KOPT-K1 (cell line): ENCODE measurements around the gene MTMR11.
"Not testable (repeated sequence)": the region's sequence is repeated elsewhere in the genome, so short reads cannot be mapped to it uniquely, and the experiment has no call there.

Source experiments
- H3K27ac ChIP-seq: fragments of 200-600 bp; sonication (generic); 2 replicates; pipeline ENCODE4 v1.5.1; 2016; ENCODE audit warnings: antibody characterized with exemption, mild to moderate bottlenecking, low read depth, low read length; ENCODE audit not compliant: poor library complexity, severe bottlenecking
- H3K36me3 ChIP-seq: fragments of 200-600 bp; sonication (generic); 2 replicates; pipeline ENCODE4 v1.5.1; 2017; ENCODE audit warnings: antibody characterized with exemption, mild to moderate bottlenecking, low read length, moderate library complexity; ENCODE audit not compliant: insufficient read depth
- H3K9me3 ChIP-seq: fragments of 200-600 bp; sonication (generic); 2 replicates; pipeline ENCODE4 v1.5.1; 2017; ENCODE audit warnings: antibody characterized with exemption, low read length, mild to moderate bottlenecking; ENCODE audit not compliant: insufficient read depth, poor library complexity, severe bottlenecking

The MTMR11 gene

DNA sequence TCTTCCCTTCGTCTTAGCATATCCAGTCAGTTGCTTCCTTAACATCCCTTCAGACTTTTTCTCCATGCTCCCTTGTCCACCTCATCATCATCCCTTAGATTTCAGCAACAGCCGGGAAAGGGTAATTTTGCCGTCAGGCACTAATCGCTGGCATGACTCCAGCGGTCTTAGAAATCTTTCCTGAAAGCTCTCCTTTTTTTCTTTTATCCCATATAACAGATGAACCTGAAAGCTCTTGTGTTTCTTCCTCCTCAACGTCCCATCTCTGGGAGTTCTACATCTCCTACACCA, 47.7 kb downstream of the MTMR11 start:
- Histone ChIP-seq H3K36me3 (no peaks in the 10 kb centered on the region), H3K9me3 (no peaks in the 10 kb centered on the region), H3K27ac (peak overlapping the region; percentile 86)

DNA sequence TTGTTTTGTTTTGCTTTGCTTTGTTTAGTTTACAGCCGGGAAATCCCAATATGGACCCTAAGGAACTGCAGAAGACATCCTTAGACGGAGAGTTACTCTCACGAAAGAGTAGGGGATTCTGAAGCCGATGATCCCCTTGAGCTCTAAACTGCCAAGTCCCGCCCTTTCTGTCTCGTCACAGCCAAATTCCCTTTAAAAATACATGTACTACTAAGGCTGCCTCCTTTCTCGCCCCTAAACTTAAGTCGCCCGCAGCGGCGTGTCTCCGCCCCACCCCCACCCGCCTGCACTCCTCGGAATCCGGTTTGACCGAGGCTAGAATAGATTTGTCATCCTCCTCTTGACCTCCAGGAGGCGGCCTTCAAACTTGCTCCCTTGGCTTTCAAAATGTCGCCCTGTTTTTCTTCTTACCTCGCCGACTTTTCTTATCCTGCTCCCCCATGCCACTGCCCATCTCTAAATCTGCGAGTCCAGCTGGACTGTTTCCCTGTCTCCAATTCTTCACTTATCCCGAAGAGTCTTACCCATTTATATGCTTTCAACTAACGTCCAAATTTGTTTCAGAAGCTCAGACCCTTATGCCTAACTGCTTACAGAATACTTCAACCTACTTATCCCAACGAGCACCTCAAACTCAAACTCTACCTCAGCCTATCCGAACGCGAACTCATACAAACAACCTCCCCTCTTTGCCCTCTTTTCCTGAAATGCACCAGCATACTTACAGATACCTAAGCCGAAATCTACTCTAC, 48.3 kb downstream of the MTMR11 start:
- H3K36me3 ChIP-seq: no peaks in the 10 kb centered on the region

GRCh38 chr1:149887456-149888246, 49.0 kb downstream of the MTMR11 start:
- Histone ChIP-seq H3K9me3 (no peaks in the 10 kb centered on the region), H3K36me3 (no peaks in the 10 kb centered on the region), H3K27ac (peak overlapping the region; percentile 86)

More for the DNA sequence above, 48.3 kb downstream of the MTMR11 start:
- Histone ChIP-seq H3K27ac (peak overlapping the region; percentile 86), H3K9me3 (no peaks in the 10 kb centered on the region)

- not testable (repeated sequence) for H3K9me3 ChIP-seq, H3K36me3 ChIP-seq
- peak overlapping the region; percentile 86 for H3K27ac ChIP-seq
Measured at GRCh38 chr1:149887196-149887455, 49.6 kb downstream of the MTMR11 start.

- Histone ChIP-seq H3K9me3 (no peaks in the 10 kb centered on the region), H3K36me3 (no peaks in the 10 kb centered on the region), H3K27ac (peak overlapping the region; percentile 93)
Measured at GRCh38 chr1:149886396-149887195, 50.1 kb downstream of the MTMR11 start.

GRCh38 chr1:149886121-149886395, 50.6 kb downstream of the MTMR11 start:
- H3K27ac ChIP-seq: peak overlapping the region; percentile 93
- not testable (repeated sequence) for H3K9me3 ChIP-seq

GRCh38 chr1:149885339-149886120, 51.1 kb downstream of the MTMR11 start:
- no peaks in the 10 kb centered on the region for H3K9me3 ChIP-seq
- peak overlapping the region; percentile 93 for H3K27ac ChIP-seq
- H3K36me3 ChIP-seq: no peaks in the 10 kb centered on the region

More at GRCh38 chr1:149886121-149886395, 50.6 kb downstream of the MTMR11 start:
- not testable (repeated sequence) for H3K36me3 ChIP-seq

GRCh38 chr1:149884433-149885338, 52.0 kb downstream of the MTMR11 start:
- Histone ChIP-seq H3K9me3 (no peaks in the 10 kb centered on the region), H3K36me3 (no peaks in the 10 kb centered on the region), H3K27ac (peak overlapping the region; percentile 93)

DNA sequence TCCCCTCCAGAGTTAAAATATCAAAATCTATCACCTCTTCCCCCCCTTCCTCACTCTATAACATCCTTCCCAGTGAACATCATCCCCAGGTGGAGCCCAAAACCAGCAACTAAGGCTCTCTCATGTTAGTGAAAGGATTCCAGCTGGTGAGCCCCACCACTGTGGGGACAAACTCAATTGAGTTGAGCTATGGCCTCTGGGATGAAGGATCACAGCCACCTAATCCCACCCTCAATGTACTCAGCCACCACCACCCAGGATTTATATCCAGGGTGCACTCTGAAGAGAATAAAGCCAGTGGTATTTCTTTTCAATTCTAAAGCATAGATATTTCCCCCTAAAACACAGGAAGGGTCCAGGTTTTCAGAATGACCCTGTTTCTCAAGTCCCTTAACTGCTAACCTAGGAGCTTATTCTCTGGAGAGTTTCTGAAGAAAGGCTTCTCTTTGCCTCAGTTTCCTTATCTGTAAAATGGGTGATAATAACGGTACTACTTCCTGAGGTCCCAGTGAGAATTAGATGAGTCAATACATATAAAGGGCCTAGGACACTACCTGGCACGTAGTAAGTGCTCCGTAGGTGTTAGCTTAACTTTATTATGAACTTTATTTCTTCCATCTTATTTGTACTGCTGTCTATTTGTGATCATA, 53.0 kb downstream of the MTMR11 start:
- no peaks in the 10 kb centered on the region for H3K9me3 ChIP-seq
- no peaks in the 10 kb centered on the region for H3K36me3 ChIP-seq
- peak overlapping the region; percentile 93 for H3K27ac ChIP-seq

DNA sequence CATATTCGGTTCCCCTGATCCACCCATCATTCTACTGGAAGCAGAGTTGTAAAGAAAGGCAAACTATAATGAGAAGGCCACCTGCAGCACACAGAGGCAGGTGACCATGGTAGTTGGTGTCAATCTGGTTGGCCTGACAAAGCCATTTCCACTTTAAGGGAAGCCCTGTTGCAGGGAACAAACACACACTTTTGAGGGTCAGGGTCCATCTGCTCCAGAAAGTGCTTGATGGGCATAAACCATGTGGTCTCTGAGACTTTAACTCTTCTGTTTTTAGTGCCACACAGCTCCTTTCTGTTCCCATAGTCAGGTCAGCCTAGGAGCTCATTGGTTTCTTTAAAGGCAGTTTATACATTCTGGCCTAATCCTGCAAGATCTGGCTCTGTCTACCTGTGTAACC, 54.8 kb downstream of the MTMR11 start:
- Histone ChIP-seq H3K9me3 (no peaks in the 10 kb centered on the region), H3K27ac (peak overlapping the region; percentile 93), H3K36me3 (no peaks in the 10 kb centered on the region)

DNA sequence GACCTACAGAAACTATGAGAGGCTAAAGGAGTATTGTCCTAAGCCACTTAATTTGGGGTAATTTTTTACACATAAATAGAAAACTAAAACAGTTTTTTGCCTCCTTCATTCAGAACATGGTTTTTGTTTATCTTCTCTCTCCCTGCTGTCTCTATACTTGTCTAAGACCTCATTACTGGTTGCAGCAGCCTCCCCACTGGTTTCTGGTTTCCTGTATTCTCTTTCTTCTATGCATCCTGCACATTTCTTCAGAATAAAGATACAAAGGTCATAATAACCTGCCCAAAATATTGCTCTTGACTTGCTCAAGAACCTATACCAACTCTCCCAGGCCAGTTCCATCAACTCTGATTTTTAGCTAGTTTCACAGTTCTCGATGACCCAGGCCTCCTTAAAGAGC, 57.1 kb downstream of the MTMR11 start:
- Histone ChIP-seq H3K27ac (peak overlapping the region; percentile 80), H3K36me3 (no peaks in the 10 kb centered on the region), H3K9me3 (no peaks in the 10 kb centered on the region)
